Fibroblast of lung (primary cell): ENCODE measurements around the gene COQ8B. TPM values are rescaled to one million over a fixed set of nuclear protein-coding genes. Genes with fewer than 3 reads are reported as not detected.

ENCODE experiments used
- DNase-seq, 2 donors: peaks; one replicate each; pipeline versions ENCODE4 v3.0.0 to v3.0.0-alpha.2; 2010; ENCODE audit warnings: low read depth in 2 of 2
- H2AFZ ChIP-seq: 2 replicates; pipeline ENCODE4 v1.5.1; 2012; ENCODE audit warnings: low read length, control low read depth, inconsistent platforms
- H3K27ac ChIP-seq: 2 replicates; pipeline ENCODE4 v1.5.1; 2011; ENCODE audit warnings: low read length, control low read depth; ENCODE audit not compliant: insufficient read depth
- H3K27me3 ChIP-seq: 2 replicates; pipeline ENCODE4 v1.5.1; 2011; ENCODE audit warnings: mild to moderate bottlenecking, low read length; ENCODE audit not compliant: control insufficient read depth, insufficient read depth
- H3K36me3 ChIP-seq: 2 replicates; pipeline ENCODE4 v1.5.1; 2011; ENCODE audit warnings: low read length; ENCODE audit not compliant: control insufficient read depth, insufficient read depth
- H3K4me1 ChIP-seq: 2 replicates; pipeline ENCODE4 v1.5.1; 2011; ENCODE audit warnings: low read length; ENCODE audit not compliant: control insufficient read depth, insufficient read depth; ENCODE audit errors: extremely low read depth
- H3K4me2 ChIP-seq: 2 replicates; pipeline ENCODE4 v1.5.1; 2011; ENCODE audit warnings: low read length, control low read depth; ENCODE audit not compliant: insufficient read depth; ENCODE audit errors: extremely low read depth
- H3K4me3 ChIP-seq, 4 experiments: fragments of 200-600 bp in 1 of 4; sonication (generic) in 1 of 4; replicated peaks in 1 of 4; 2 replicates each; pipeline ENCODE4 v1.5.1; 2011 to 2016; ENCODE audit warnings: low read length in 4 of 4, low read depth in 3 of 4, mild to moderate bottlenecking in 3 of 4, control low read depth in 2 of 4, inconsistent platforms in 1 of 4, mixed read lengths in 1 of 4; ENCODE audit not compliant: insufficient read depth in 1 of 4; ENCODE audit errors: control extremely low read depth in 1 of 4
- H3K79me2 ChIP-seq: 2 replicates; pipeline ENCODE4 v1.5.1; 2012; ENCODE audit warnings: mild to moderate bottlenecking, low read length, inconsistent platforms; ENCODE audit not compliant: control insufficient read depth, insufficient read depth
- H3K9ac ChIP-seq: 2 replicates; pipeline ENCODE4 v1.5.1; 2011; ENCODE audit warnings: mild to moderate bottlenecking, low read length, control low read depth; ENCODE audit not compliant: insufficient read depth
- H3K9me3 ChIP-seq: 2 replicates; pipeline ENCODE4 v1.5.1; 2012; ENCODE audit warnings: low read depth, low read length; ENCODE audit not compliant: control insufficient read depth, insufficient read depth
- H4K20me1 ChIP-seq: 2 replicates; pipeline ENCODE4 v1.5.1; 2011; ENCODE audit warnings: low read length; ENCODE audit not compliant: control insufficient read depth, insufficient read depth; ENCODE audit errors: extremely low read depth
- CTCF ChIP-seq, 2 donors: IDR thresholded peaks in 1 of 2; conservative IDR thresholded peaks in 1 of 2; 1 replicate in 1 of 2; 2 replicates in 1 of 2; pipeline ENCODE4 v1.5.1; 2011 to 2012; ENCODE audit warnings: low read length in 2 of 2, control low read depth in 1 of 2, inconsistent platforms in 1 of 2, low read depth in 1 of 2, mild to moderate bottlenecking in 1 of 2
- EZH2 ChIP-seq: IDR thresholded peaks from 2 replicates; pipeline ENCODE4 v1.5.1; 2012; ENCODE audit warnings: low read length, control low read depth, mild to moderate bottlenecking; ENCODE audit errors: missing control alignments
- polyA plus RNA-seq, 2 donors: library from polyadenylated mRNA; depleted of rRNA in 1 of 2; stranded (reverse) in 1 of 2; unstranded in 1 of 2; fragments of >200 nt; gene quantifications; 2 replicates each; pipeline ENCODE4 v1.2.1, GENCODE V29; 2011 to 2012; ENCODE audit warnings: missing spikeins in 1 of 2
- total RNA-seq: library from RNA; depleted of rRNA; stranded (reverse); fragments of >200 nt; gene quantifications from 2 replicates; pipeline ENCODE4 v1.2.1, GENCODE V29; 2014

The COQ8B gene
- total and polyA plus RNA-seq, 2 donors (not counting 1 experiment from before 2014, with no cell fraction given) = 13.7 to 43.4 TPM

- Histone ChIP-seq H3K4me3 (no peak overlapping the region), H3K9me3 (no peaks in the 10 kb centered on the region), H3K27me3 (no peaks in the 10 kb centered on the region), H3K4me2 (no peak overlapping the region), H4K20me1 (no peaks in the 10 kb centered on the region), H2AFZ (no peak overlapping the region), H3K4me1 (no peaks in the 10 kb centered on the region), H3K36me3 (peaks cover 10% of the 10 kb centered on the region), H3K27ac (no peak overlapping the region), H3K9ac (no peak overlapping the region), H3K79me2 (no peaks in the 10 kb centered on the region)
- TF ChIP-seq EZH2 (no peak), CTCF (conservative IDR thresholded peaks at IDR 0.05 in 1 of 2, IDR thresholded peaks at IDR 0.05 in 1 of 2; ENCODE audit: low read depth in 1 of 2, low read length in 2 of 2) (no peak)
- DNase-seq = no peak
Measured at GRCh38 chr19:40742886-40743285, 26.2 kb upstream of the COQ8B start.

DNA sequence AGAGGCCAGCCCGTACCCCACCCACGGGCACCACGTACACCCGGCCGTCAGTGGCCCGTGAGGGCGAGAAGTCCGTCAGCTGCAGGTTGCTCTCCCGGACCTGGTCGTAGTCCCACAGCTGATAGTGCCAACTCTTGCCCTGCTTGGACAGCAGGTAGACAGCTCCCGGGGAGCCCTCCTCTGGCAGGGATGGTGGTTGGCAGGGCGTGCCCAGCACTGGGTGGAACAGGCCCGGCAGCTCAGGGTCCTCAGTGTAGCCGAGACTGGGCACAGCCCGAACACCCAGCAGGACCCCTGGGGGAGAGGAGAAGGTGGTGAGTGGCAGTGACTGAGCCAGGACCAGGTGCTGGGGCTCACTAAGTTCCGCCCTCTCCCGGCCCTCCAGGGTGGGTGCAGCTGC is 25.8 kb upstream of the COQ8B start:
- H3K79me2 ChIP-seq = no peaks in the 10 kb centered on the region
- H3K9ac ChIP-seq = no peak overlapping the region
- H3K4me2 ChIP-seq = no peak overlapping the region
- H3K4me1 ChIP-seq = no peaks in the 10 kb centered on the region
- H4K20me1 ChIP-seq = no peaks in the 10 kb centered on the region
- H3K27ac ChIP-seq = no peak overlapping the region
- peaks cover 10% of the 10 kb centered on the region for H3K36me3 ChIP-seq
- no peak for DNase-seq
- H3K4me3 ChIP-seq = no peak overlapping the region
- no peak overlapping the region for H2AFZ ChIP-seq
- no peaks in the 10 kb centered on the region for H3K27me3 ChIP-seq
- no peaks in the 10 kb centered on the region for H3K9me3 ChIP-seq
- TF ChIP-seq CTCF (conservative IDR thresholded peaks at IDR 0.05 in 1 of 2, IDR thresholded peaks at IDR 0.05 in 1 of 2; ENCODE audit: low read depth in 1 of 2, low read length in 2 of 2) (no peak), EZH2 (no peak)

DNA sequence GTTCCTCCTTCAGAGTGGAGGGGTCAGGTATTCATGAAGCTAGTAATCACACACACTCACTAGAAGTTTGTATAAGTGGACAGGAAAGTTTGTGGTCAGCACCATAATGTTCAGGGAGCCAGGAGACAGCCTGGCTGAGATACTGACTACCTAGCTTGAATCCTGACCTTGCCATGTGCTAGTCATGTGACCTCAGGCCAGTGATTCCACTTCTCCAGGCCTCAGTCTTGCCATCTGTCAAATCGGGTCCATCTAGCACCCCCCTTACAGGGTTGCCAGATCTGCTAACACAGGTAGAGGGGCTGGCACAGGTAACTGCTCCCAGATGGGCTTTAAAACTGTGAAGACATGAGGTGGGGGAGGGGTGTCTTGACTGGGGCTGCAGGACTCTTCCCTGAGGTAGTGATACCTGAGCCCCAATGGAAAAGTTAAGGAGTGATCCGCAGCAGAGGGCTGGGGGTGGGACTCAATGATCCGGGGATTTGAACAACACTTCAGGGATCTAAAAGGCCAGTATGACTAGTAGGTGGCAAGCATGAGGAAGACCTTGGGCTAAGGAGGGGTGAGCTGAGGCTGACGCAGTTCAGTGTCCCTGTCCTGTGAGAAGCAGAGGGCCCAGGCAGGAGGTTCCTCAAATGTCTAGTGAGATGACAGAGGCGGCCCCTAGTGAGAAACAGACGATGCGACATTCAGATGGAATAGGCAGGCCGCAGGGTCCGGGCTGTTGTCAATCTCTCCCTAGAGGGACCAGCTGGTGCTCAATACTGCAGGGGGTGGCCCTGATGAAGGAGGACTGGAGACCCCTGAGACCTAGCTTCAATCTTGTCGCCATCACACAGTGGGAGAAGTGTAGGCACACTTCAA is 25.1 kb upstream of the COQ8B start:
- Histone ChIP-seq H3K4me1 (no peaks in the 10 kb centered on the region), H3K9ac (no peak overlapping the region), H3K36me3 (peaks cover 13% of the 10 kb centered on the region), H3K4me3 (no peak overlapping the region), H3K27ac (no peak overlapping the region), H4K20me1 (no peaks in the 10 kb centered on the region), H3K27me3 (no peaks in the 10 kb centered on the region), H3K9me3 (no peaks in the 10 kb centered on the region), H3K79me2 (no peaks in the 10 kb centered on the region), H2AFZ (no peak overlapping the region), H3K4me2 (no peak overlapping the region)
- no peak for DNase-seq
- TF ChIP-seq EZH2 (no peak), CTCF (conservative IDR thresholded peaks at IDR 0.05 in 1 of 2, IDR thresholded peaks at IDR 0.05 in 1 of 2; ENCODE audit: low read depth in 1 of 2, low read length in 2 of 2) (no peak)
